ENCODE results near the gene PLXNC1. TPM values are rescaled to one million over a fixed set of nuclear protein-coding genes. Genes with fewer than 3 reads are reported as not detected.

The PLXNC1 gene
- total and polyA plus RNA-seq, 5 donors, result 2.4 to 7.6 (median 5.1) TPM

DNA sequence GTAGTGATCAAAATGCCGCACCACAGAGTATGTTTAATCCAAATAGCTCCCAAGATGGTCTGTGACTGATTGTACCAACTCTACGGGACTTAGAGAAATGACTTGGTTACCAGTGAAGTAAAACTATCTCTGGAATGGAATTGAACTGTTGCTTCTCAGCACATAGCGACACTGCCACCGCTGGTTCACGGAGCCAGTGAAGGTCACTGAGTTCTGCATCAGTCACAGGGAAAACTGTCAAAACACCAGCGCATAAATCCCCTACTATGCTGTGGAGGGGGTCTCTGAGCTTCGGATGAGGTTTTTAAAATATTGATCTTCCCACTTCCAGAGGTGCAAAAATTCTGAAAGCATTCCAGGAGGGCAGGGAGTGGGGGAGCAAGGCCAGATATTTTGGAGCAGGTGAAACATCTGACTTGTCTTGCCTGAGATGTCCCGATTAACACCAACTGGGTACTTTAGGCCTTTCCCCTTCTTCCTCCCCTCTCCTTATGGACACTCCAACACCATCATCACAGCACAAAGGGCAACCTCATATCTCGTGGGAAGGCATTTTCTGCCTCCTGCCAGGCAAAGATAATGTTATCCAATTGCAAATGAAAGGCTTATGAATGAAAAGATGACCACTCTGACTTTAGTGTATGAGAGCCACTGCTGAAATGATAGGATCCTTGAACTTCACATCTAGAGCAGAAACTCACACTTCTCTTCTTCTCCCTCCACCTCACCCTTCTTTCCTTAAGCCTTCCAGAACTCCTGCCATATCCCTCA is 2.0 kb upstream of the PLXNC1 start:
- Histone ChIP-seq H3K27ac (ENCODE audit: low read length) (no peak overlapping the region), H3K4me1 (ENCODE audit: control insufficient read depth, insufficient read depth, low read length) (no peaks in the 10 kb centered on the region), H3K27me3 (ENCODE audit: control insufficient read depth, insufficient read depth) (no peaks in the 10 kb centered on the region), H3K9me3 (ENCODE audit: control insufficient read depth, low read length) (no peaks in the 10 kb centered on the region), H3K4me3 (ENCODE audit: low read length) (no peak overlapping the region)
- ATAC-seq, result no peak
- 77% methylated on average over 9 of the region's 9 CpGs for WGBS
- DNase-seq, result peak in 1 of 3 donors; percentile 53
- intact Hi-C loops (cut with DNase I), result loop anchor here in 3 of 4 donors (5.0 to 10.0 kb wide), 3 partner anchors 286 to 386 kb away; no protein-coding TSS in a partner anchor

DNA sequence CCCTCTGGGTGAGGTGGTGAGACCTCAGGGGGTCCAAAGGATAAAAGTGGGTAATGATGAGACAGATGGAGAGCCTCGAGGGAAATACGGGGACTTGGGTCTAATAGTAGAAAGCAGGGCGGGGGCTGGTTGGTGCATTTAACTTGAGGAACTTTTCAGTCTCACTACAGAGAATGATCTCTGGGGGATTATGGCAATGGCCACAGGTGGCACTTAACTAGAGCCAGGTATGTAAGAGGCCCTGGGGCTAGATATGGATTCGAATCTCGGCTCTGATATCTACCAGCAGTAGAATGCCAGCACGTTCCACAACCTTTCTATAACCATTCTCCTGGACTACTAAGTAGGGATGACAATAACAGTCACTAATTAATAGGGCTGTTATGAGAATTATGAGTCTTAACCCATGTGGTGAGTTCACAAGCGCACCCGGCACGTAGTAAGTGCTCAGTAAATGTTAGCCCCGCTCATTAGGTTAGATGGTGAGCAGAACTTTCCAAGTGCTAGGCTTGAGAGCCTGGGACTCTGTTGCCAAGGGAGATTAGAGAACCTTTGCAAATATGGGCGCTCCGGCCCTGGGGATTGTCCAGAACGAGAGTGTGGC is 888 bp upstream of the PLXNC1 start:
- no peaks in the 10 kb centered on the region for H3K9me3 ChIP-seq (ENCODE audit: control insufficient read depth, low read length)
- H3K4me1 ChIP-seq (ENCODE audit: control insufficient read depth, insufficient read depth, low read length), result no peaks in the 10 kb centered on the region
- WGBS, result 61% methylated on average over 13 of the region's 13 CpGs
- H3K4me3 ChIP-seq (ENCODE audit: low read length), result peak overlapping the region; percentile 88
- ATAC-seq (no peak), DNase-seq (no peak)
- no peaks in the 10 kb centered on the region for H3K27me3 ChIP-seq (ENCODE audit: control insufficient read depth, insufficient read depth)
- no peak overlapping the region for H3K27ac ChIP-seq (ENCODE audit: low read length)
- intact Hi-C loops (cut with DNase I), result loop anchor here in 3 of 4 donors (5.0 to 10.0 kb wide), 3 partner anchors 285 to 385 kb away; no protein-coding TSS in a partner anchor

DNA sequence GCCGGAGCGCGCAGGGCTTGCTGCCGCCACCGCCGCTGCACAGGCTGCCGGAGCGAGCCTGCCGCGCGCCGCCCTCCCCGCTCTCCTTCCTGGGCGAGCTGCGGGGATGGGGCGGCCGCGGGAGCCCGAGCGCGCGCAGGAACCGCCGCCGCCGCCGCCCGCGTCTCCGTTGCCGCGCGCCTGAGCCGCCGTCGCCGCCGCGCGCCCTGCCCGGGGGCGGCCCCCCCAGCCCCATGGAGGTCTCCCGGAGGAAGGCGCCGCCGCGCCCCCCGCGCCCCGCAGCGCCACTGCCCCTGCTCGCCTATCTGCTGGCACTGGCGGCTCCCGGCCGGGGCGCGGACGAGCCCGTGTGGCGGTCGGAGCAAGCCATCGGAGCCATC is 352 bp downstream of the PLXNC1 start:
- Histone ChIP-seq H3K27me3 (ENCODE audit: control insufficient read depth, insufficient read depth) (no peaks in the 10 kb centered on the region), H3K9me3 (ENCODE audit: control insufficient read depth, low read length) (no peaks in the 10 kb centered on the region), H3K4me3 (ENCODE audit: low read length) (peak overlapping the region; percentile 88), H3K27ac (ENCODE audit: low read length) (no peak overlapping the region), H3K4me1 (ENCODE audit: control insufficient read depth, insufficient read depth, low read length) (no peaks in the 10 kb centered on the region)
- DNase-seq, result no peak
- ATAC-seq, result no peak
- WGBS, result under 1% methylated on average over 62 of the region's 62 CpGs
- intact Hi-C loops (cut with DNase I), result loop anchor here in 3 of 4 donors (5.0 to 10.0 kb wide), 3 partner anchors 284 to 384 kb away; no protein-coding TSS in a partner anchor

DNA sequence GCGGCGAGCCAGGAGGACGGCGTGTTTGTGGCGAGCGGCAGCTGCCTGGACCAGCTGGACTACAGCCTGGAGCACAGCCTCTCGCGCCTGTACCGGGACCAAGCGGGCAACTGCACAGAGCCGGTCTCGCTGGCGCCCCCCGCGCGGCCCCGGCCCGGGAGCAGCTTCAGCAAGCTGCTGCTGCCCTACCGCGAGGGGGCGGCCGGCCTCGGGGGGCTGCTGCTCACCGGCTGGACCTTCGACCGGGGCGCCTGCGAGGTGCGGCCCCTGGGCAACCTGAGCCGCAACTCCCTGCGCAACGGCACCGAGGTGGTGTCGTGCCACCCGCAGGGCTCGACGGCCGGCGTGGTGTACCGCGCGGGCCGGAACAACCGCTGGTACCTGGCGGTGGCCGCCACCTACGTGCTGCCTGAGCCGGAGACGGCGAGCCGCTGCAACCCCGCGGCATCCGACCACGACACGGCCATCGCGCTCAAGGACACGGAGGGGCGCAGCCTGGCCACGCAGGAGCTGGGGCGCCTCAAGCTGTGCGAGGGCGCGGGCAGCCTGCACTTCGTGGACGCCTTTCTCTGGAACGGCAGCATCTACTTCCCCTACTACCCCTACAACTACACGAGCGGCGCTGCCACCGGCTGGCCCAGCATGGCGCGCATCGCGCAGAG is 873 bp downstream of the PLXNC1 start:
- H3K27ac ChIP-seq (ENCODE audit: low read length), result no peak overlapping the region
- WGBS, result under 1% methylated on average over 76 of the region's 76 CpGs
- H3K9me3 ChIP-seq (ENCODE audit: control insufficient read depth, low read length), result no peaks in the 10 kb centered on the region
- ATAC-seq, result peak; percentile 27 to 42
- H3K4me1 ChIP-seq (ENCODE audit: control insufficient read depth, insufficient read depth, low read length), result no peaks in the 10 kb centered on the region
- intact Hi-C loops (cut with DNase I), result loop anchor here in 3 of 4 donors (5.0 to 10.0 kb wide), 3 partner anchors 283 to 383 kb away; no protein-coding TSS in a partner anchor
- no peaks in the 10 kb centered on the region for H3K27me3 ChIP-seq (ENCODE audit: control insufficient read depth, insufficient read depth)
- H3K4me3 ChIP-seq (ENCODE audit: low read length), result peak overlapping the region; percentile 88
- DNase-seq, result peak; percentile 43 to 79 (median 74)

DNA sequence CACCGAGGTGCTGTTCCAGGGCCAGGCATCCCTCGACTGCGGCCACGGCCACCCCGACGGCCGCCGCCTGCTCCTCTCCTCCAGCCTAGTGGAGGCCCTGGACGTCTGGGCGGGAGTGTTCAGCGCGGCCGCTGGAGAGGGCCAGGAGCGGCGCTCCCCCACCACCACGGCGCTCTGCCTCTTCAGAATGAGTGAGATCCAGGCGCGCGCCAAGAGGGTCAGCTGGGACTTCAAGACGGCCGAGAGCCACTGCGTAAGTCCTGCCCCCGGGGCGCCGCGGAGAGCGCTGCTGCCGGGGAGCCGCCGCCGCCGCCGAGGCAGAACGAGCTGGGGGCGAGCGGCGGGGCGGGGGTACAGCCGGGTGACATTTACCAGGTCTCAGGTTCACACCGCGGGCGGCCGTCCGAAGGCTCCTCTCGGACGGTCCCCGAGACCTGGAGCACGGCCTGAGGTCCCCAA is 1.4 kb downstream of the PLXNC1 start:
- ATAC-seq (peak; percentile 35 to 40), DNase-seq (peak; percentile 49 to 84 (median 77))
- Histone ChIP-seq H3K9me3 (ENCODE audit: control insufficient read depth, low read length) (no peaks in the 10 kb centered on the region), H3K27me3 (ENCODE audit: control insufficient read depth, insufficient read depth) (no peaks in the 10 kb centered on the region), H3K4me1 (ENCODE audit: control insufficient read depth, insufficient read depth, low read length) (no peaks in the 10 kb centered on the region), H3K27ac (ENCODE audit: low read length) (no peak overlapping the region), H3K4me3 (ENCODE audit: low read length) (peak overlapping the region; percentile 88)
- under 1% methylated on average over 49 of the region's 49 CpGs for WGBS
- intact Hi-C loops (cut with DNase I), result loop anchor here in 3 of 4 donors (5.0 to 10.0 kb wide), 4 partner anchors 145 to 382 kb away; no protein-coding TSS in a partner anchor

DNA sequence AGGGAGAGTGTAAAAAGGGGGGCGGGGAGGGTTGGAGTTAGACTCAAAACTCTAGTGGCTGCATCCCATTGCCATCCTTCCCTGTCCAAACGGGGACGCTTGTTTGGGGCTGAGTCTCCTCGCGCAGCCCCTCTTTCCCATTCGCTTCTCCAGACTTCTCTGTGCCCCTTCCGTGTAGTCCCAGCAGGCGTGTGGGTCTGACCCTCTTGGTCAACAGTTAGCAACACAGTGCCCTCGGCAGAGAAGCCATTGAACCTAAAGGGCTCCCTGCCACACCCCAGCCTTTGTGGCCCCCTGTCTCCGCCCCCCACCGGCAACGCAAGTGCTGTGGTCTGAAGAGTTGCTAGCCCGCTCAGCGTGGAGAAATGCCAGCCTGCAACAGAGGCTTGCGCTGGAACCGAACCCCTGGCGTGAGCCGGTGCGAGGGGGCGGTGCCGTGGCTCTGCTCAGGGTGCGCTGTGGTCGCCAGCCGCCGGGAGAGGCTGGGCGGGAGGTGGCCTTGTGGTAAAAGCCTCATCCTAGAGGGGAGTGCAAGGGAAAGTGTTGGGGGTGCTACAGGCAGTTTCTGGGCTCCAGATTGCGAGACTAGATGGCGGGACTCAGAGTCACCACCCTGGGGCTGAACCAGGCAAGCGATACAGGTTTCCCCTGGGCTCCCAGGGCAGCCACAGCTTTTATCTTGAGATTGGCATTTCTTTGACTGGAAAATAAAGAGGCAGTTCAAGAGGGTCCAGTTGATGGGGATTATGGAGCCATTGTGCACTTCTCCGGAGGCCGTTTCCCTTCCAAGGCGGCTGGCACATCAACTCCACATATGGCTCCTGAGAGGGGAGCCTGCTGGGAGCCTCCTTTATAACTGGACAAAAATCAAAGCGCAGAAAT is 2.1 kb downstream of the PLXNC1 start:
- ATAC-seq, result no peak

DNA sequence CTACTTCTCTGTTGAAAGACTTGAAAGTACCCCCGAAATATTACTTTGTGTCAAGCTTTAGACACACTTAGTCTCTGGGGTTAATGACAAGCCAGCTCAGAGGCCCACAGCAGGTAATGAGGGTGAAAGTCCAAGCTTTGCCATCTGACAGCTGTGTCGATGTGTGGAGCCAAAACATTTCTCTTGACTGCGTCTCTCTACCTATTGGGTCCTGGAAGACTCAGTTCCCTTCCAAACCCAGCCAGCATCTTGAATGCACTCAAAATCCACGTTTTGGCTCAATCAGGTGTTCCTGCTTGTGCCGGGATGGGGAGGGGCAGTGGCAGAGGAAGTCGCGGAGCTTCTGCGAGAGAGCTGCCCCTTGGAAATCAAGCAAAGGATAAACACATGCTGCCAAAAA is 3.2 kb downstream of the PLXNC1 start:
- H3K4me1 ChIP-seq (ENCODE audit: control insufficient read depth, insufficient read depth, low read length), result no peaks in the 10 kb centered on the region
- no peak overlapping the region for H3K27ac ChIP-seq (ENCODE audit: low read length)
- DNase-seq (no peak), ATAC-seq (no peak)
- H3K4me3 ChIP-seq (ENCODE audit: low read length), result no peak overlapping the region
- 41% methylated on average over 8 of the region's 8 CpGs for WGBS
- no peaks in the 10 kb centered on the region for H3K9me3 ChIP-seq (ENCODE audit: control insufficient read depth, low read length)
- no peaks in the 10 kb centered on the region for H3K27me3 ChIP-seq (ENCODE audit: control insufficient read depth, insufficient read depth)
- intact Hi-C loops (cut with DNase I), result loop anchor here in 1 of 4 donors (10.0 kb wide), 1 partner anchor 143 kb away; no protein-coding TSS in a partner anchor

More for the DNA sequence above, 2.1 kb downstream of the PLXNC1 start:
- H3K4me1 ChIP-seq (ENCODE audit: control insufficient read depth, insufficient read depth, low read length), result no peaks in the 10 kb centered on the region
- peak in 2 of 3 donors; percentile 60 to 68 for DNase-seq
- intact Hi-C loops (cut with DNase I), result loop anchor here in 1 of 4 donors (10.0 kb wide), 1 partner anchor 144 kb away; no protein-coding TSS in a partner anchor
- no peaks in the 10 kb centered on the region for H3K27me3 ChIP-seq (ENCODE audit: control insufficient read depth, insufficient read depth)
- peak overlapping the region; percentile 88 for H3K4me3 ChIP-seq (ENCODE audit: low read length)
- H3K9me3 ChIP-seq (ENCODE audit: control insufficient read depth, low read length), result no peaks in the 10 kb centered on the region
- no peak overlapping the region for H3K27ac ChIP-seq (ENCODE audit: low read length)
- 13% methylated on average over 33 of the region's 33 CpGs for WGBS

DNA sequence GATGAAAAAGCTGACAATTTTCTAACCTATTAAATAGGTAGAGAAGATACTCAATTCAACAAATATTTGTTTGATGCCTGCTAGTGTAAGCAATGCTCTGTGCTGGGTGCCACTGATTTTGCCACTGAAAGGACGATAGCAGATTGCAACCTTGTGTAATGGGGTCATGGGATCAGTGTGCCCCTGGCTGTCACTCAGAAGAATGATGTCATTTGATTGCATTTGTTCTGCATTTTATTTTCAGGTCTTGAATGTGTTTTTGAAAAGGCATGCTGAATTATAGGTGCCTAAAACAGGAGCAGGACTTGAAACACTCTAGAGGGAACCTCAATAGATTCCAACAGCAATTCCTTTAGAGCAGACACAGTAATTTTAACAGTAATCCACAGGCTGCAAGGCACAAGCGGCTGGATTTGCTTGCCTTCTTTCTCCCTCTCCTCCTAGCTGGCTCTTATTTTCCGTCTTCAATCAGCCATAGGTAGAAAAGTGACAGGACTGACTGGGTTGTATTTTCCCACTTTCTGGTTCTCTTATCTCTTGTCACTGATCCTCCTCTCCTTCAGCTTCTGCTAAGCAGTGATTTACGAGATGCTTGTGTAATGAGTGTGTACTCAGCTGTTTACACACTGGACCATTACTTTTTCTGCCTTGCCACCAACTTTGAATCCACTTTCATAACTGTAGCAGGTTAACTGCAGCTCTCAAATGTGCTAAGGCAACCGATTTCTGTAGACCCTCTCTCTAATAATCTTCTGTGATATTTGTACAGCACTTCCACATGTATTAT is 4.1 kb downstream of the PLXNC1 start:
- no peaks in the 10 kb centered on the region for H3K4me1 ChIP-seq (ENCODE audit: control insufficient read depth, insufficient read depth, low read length)
- 58% methylated on average over 5 of the region's 5 CpGs for WGBS
- H3K9me3 ChIP-seq (ENCODE audit: control insufficient read depth, low read length), result no peaks in the 10 kb centered on the region
- DNase-seq (no peak), ATAC-seq (no peak)
- H3K4me3 ChIP-seq (ENCODE audit: low read length), result no peak overlapping the region
- no peak overlapping the region for H3K27ac ChIP-seq (ENCODE audit: low read length)
- intact Hi-C loops (cut with DNase I), result loop anchor here in 1 of 4 donors (10.0 kb wide), 1 partner anchor 142 kb away; no protein-coding TSS in a partner anchor
- no peaks in the 10 kb centered on the region for H3K27me3 ChIP-seq (ENCODE audit: control insufficient read depth, insufficient read depth)

DNA sequence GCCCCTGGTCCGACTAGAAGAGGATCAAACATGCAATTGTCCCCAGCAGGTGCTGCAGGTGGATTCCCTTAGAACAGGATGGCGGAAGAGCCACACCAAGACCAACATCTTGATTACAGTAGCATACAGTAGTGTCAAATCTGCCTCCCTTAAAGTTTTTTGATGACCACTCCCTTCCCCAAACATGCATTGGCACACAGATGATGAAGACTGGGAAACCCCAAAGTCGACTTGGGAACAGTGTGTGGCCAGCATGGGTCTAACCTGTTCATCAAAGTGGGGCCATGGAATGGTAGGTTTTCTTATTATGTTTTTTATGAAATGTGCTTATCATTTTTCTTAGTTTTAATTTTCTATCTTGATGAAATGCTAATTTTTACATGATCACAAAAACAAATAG is 8.8 kb downstream of the PLXNC1 start:
- no peaks in the 10 kb centered on the region for H3K27me3 ChIP-seq (ENCODE audit: control insufficient read depth, insufficient read depth)
- ATAC-seq, result no peak
- 93% methylated on average over 3 of the region's 3 CpGs for WGBS
- no peak overlapping the region for H3K27ac ChIP-seq (ENCODE audit: low read length)
- intact Hi-C loops (cut with DNase I), result loop anchor here in 1 of 4 donors (10.0 kb wide), 1 partner anchor 138 kb away; no protein-coding TSS in a partner anchor
- no peaks in the 10 kb centered on the region for H3K9me3 ChIP-seq (ENCODE audit: control insufficient read depth, low read length)
- no peaks in the 10 kb centered on the region for H3K4me1 ChIP-seq (ENCODE audit: control insufficient read depth, insufficient read depth, low read length)
- no peak overlapping the region for H3K4me3 ChIP-seq (ENCODE audit: low read length)
- DNase-seq, result no peak
